HG03571 (cell line): Measurements from ENCODE around the gene TSPAN18.

Source experiments
- ATAC-seq: cut with Tn5 transposase; IDR thresholded peaks from one replicate; pipeline ENCODE4 v1.9.1; 2021; ENCODE audit not compliant: unreplicated experiment

Gene TSPAN18

GRCh38 chr11:44950625-44951476 lies 224.1 kb downstream of the TSPAN18 start, which contains the start of gene TP53I11:
Gene TP53I11 (minus strand): TSS chr11:44950883. CDS start chr11:44938335, 12,548 bp downstream.
- no peak for ATAC-seq

GRCh38 chr11:44952082-44952481 lies 225.3 kb downstream of the TSPAN18 start:
- no peak for ATAC-seq

- ATAC-seq: no peak
These were observed 225.9 kb downstream of the TSPAN18 start for GRCh38 chr11:44952500-44953260.

GRCh38 chr11:44954051-44954906 lies 227.5 kb downstream of the TSPAN18 start:
- ATAC-seq: no peak

GRCh38 chr11:44955015-44955738 lies 228.4 kb downstream of the TSPAN18 start:
- ATAC-seq: no peak

- no peak for ATAC-seq
These were observed 230.3 kb downstream of the TSPAN18 start for GRCh38 chr11:44957040-44957515.

- no peak for ATAC-seq
These were observed 231.2 kb downstream of the TSPAN18 start for GRCh38 chr11:44957776-44958564.

GRCh38 chr11:44959064-44959463 lies 232.3 kb downstream of the TSPAN18 start:
- ATAC-seq: no peak

- no peak for ATAC-seq
These were observed 233.6 kb downstream of the TSPAN18 start for GRCh38 chr11:44960200-44960845.

- no peak for ATAC-seq
These were observed 235.7 kb downstream of the TSPAN18 start for GRCh38 chr11:44962464-44962863.

GRCh38 chr11:44963136-44963535 lies 236.4 kb downstream of the TSPAN18 start:
- ATAC-seq: no peak

- ATAC-seq: no peak
These were observed 237.2 kb downstream of the TSPAN18 start for GRCh38 chr11:44963948-44964347.

- no peak for ATAC-seq
These were observed 237.9 kb downstream of the TSPAN18 start for GRCh38 chr11:44964526-44965209.

- ATAC-seq: no peak
These were observed 239.9 kb downstream of the TSPAN18 start for GRCh38 chr11:44966694-44967093.

- ATAC-seq: no peak
These were observed 241.3 kb downstream of the TSPAN18 start for GRCh38 chr11:44967930-44968496.

GRCh38 chr11:44968510-44968909 lies 241.7 kb downstream of the TSPAN18 start:
- no peak for ATAC-seq

- no peak for ATAC-seq
These were observed 243.0 kb downstream of the TSPAN18 start for GRCh38 chr11:44969651-44970252.

- no peak for ATAC-seq
These were observed 243.5 kb downstream of the TSPAN18 start for GRCh38 chr11:44970293-44970692.
